Activated B cell treated with CpG ODN at 0.5 μM for 24 hours (primary cell): Measurements from ENCODE around the gene RNF152. TPM values are rescaled to one million over a fixed set of nuclear protein-coding genes. Genes with fewer than 3 reads are reported as not detected.

Experiments used
- ATAC-seq: fragments of 200-7000 bp; cut with Tn5 transposase; one replicate; pipeline ENCODE4 v1.10.0; 2021; ENCODE audit warnings: low read depth, mild to moderate bottlenecking, moderate library complexity
- CTCF ChIA-PET: fragments of 350-600 bp; sonication (Branson Sonifier 250); formaldehyde crosslinking; loops from one replicate; lab custom pipeline; 2021; ENCODE audit warnings: antibody characterized with exemption; lab: Charles Lee
- POLR2A ChIA-PET: fragments of 350-600 bp; sonication (Branson Sonifier 250); formaldehyde crosslinking; loops from one replicate; lab custom pipeline; 2021; ENCODE audit warnings: antibody characterized with exemption; lab: Charles Lee
- DNase-seq: peaks from one replicate; pipeline ENCODE4 v3.0.0; 2022
- H3K27ac Mint-ChIP-seq: one replicate; pipeline ENCODE4 v1.8.0; 2020; ENCODE audit warnings: mixed read lengths
- H3K27me3 Mint-ChIP-seq: one replicate; pipeline ENCODE4 v1.8.0; 2021; ENCODE audit warnings: mixed read lengths
- H3K36me3 Mint-ChIP-seq: one replicate; pipeline ENCODE4 v1.8.0; 2021; ENCODE audit warnings: low read depth, mixed read lengths
- H3K4me1 Mint-ChIP-seq: one replicate; pipeline ENCODE4 v1.8.0; 2021; ENCODE audit warnings: mixed read lengths
- H3K4me3 Mint-ChIP-seq: one replicate; pipeline ENCODE4 v1.8.0; 2020; ENCODE audit warnings: mild to moderate bottlenecking, mixed read lengths
- H3K9me3 Mint-ChIP-seq: one replicate; pipeline ENCODE4 v1.8.0; 2020; ENCODE audit warnings: mixed read lengths
- intact Hi-C: fragments of 100-400 bp; cut with micrococcal nuclease; formaldehyde crosslinking; loops from one replicate; pipeline ENCODE4 v1.15.1; 2024
- total RNA-seq: library from RNA; stranded (reverse); gene quantifications from 2 replicates; pipeline ENCODE4 v1.2.3, GENCODE V29; 2022
- TF ChIP-seq, protein P1 (sequence below): fragments of 200-600 bp; IDR thresholded peaks from one replicate; pipeline ENCODE4 v1.8.0; 2022; ENCODE audit warnings: antibody characterized with exemption, mild to moderate bottlenecking

The RNF152 gene
- total RNA-seq, 1 donor from 2014 or later = 0.02 TPM

DNA sequence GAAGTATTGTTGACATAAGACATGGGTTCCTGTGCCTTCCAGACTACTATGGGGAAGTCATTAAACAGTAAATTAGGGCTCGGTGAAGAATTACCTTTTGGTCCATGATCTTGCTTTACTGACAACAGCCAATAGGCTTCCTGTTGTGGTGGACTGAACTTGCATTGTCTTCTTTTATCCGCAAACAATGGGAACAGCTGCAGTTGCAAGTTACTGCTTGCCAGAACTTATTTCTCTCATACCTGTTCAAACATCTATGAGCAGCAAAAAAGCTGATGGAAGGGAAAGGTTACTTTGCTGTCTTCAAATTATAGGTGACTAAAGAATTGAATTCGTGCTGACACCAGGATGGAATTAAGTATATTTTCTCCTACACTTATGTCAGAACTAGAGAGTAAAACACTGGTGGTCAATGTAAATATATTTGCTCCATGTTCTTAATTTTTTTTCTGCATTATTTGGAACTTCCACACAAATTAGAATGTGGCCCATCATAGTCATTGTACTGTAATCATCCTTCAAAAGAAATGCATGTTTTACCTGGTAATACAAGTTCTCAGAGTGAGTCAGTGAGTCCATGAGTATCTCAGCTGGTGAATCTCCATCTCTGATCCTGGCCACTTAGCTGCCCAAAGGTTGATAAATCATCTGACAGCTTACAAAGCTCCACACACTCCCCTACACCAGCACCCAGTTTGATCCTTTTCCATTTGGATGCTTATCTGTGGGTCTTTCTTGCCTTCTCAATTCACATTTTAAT lies 37.3 kb upstream of the RNF152 start:
- intact Hi-C loops = no loop called here
- no peak for DNase-seq
- no peaks in the 10 kb centered on the region for H3K4me1 Mint-ChIP-seq
- H3K27ac Mint-ChIP-seq = no peak overlapping the region
- no peak overlapping the region for H3K4me3 Mint-ChIP-seq
- H3K9me3 Mint-ChIP-seq = peaks cover 5% of the 10 kb centered on the region
- ChIA-PET CTCF (no interaction called here), POLR2A (no interaction called here)
- H3K27me3 Mint-ChIP-seq = peaks cover 18% of the 10 kb centered on the region
- no peak for ATAC-seq
- H3K36me3 Mint-ChIP-seq = no peaks in the 10 kb centered on the region
- TF ChIP-seq, protein P1, sequence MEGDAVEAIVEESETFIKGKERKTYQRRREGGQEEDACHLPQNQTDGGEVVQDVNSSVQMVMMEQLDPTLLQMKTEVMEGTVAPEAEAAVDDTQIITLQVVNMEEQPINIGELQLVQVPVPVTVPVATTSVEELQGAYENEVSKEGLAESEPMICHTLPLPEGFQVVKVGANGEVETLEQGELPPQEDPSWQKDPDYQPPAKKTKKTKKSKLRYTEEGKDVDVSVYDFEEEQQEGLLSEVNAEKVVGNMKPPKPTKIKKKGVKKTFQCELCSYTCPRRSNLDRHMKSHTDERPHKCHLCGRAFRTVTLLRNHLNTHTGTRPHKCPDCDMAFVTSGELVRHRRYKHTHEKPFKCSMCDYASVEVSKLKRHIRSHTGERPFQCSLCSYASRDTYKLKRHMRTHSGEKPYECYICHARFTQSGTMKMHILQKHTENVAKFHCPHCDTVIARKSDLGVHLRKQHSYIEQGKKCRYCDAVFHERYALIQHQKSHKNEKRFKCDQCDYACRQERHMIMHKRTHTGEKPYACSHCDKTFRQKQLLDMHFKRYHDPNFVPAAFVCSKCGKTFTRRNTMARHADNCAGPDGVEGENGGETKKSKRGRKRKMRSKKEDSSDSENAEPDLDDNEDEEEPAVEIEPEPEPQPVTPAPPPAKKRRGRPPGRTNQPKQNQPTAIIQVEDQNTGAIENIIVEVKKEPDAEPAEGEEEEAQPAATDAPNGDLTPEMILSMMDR = no peak

DNA sequence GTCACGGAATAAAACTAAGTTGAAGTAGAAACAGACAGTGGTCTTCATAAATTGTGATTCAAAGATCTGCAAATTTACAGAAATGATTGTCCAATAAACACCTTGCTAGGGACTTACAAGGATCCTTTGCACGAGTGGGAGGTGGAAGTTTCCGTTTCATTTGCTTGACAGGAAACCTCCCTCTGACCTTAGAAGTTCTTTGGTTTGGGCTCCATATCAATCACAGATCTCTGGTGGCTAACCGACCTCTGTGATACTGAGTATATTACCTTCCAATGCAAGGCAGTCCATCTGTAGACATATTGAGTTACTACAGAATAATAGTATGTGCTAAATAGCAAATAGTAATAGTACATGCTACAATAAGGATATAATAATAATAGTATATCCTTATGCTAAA lies 33.7 kb upstream of the RNF152 start:
- Mint-ChIP-seq H3K27ac (no peak overlapping the region), H3K36me3 (no peaks in the 10 kb centered on the region), H3K4me3 (no peak overlapping the region), H3K9me3 (peaks cover 4% of the 10 kb centered on the region), H3K4me1 (no peaks in the 10 kb centered on the region), H3K27me3 (peaks cover 15% of the 10 kb centered on the region)
- intact Hi-C loops = no loop called here
- TF ChIP-seq, protein P1 = no peak
- ATAC-seq (no peak), DNase-seq (no peak)
- ChIA-PET CTCF (no interaction called here), POLR2A (no interaction called here)

DNA sequence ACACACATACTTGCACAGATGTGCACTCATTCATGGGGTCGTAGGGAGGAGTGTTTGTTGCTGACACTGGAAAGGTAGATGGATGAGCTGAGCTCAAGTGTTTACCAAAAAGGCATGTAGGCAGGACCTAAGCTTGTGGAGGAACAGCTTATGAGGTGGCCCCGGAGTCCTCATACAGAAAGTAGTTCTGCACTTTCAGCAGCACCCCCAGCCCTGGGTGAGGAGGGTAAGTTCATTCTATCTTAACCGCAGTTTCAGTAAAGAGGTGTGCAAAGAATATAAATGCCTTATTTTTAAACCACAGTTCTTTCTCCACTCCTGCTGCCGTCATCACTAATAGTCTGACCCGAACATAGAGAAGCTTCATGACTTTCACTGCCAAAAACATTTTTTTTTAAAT lies 31.7 kb upstream of the RNF152 start:
- intact Hi-C loops = no loop called here
- peaks cover 4% of the 10 kb centered on the region for H3K9me3 Mint-ChIP-seq
- peaks cover 12% of the 10 kb centered on the region for H3K27me3 Mint-ChIP-seq
- H3K27ac Mint-ChIP-seq = no peak overlapping the region
- no peak for ATAC-seq
- no peaks in the 10 kb centered on the region for H3K36me3 Mint-ChIP-seq
- H3K4me1 Mint-ChIP-seq = no peaks in the 10 kb centered on the region
- ChIA-PET POLR2A (no interaction called here), CTCF (no interaction called here)
- H3K4me3 Mint-ChIP-seq = no peak overlapping the region
- DNase-seq = no peak
- TF ChIP-seq, protein P1 = no peak

DNA sequence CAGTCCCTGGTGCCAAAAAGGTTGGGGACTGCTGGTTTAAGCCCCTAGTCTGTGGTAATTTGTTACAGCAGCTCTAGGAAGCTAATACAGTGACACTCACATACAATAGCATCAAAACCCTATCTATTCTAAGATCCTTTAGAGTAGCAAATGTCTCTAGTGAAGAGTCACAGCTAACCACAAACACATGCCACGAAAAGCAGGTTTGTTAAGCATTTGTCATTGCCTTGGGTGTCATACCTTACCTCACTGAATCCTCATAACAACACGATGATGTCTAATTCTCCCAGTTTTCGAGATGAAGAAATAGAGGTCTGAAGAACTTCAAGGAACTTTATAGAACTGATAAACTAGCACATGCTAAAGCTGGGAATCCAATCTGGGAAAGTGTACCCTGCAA lies 29.6 kb upstream of the RNF152 start:
- Mint-ChIP-seq H3K9me3 (no peaks in the 10 kb centered on the region), H3K4me1 (no peaks in the 10 kb centered on the region)

DNA sequence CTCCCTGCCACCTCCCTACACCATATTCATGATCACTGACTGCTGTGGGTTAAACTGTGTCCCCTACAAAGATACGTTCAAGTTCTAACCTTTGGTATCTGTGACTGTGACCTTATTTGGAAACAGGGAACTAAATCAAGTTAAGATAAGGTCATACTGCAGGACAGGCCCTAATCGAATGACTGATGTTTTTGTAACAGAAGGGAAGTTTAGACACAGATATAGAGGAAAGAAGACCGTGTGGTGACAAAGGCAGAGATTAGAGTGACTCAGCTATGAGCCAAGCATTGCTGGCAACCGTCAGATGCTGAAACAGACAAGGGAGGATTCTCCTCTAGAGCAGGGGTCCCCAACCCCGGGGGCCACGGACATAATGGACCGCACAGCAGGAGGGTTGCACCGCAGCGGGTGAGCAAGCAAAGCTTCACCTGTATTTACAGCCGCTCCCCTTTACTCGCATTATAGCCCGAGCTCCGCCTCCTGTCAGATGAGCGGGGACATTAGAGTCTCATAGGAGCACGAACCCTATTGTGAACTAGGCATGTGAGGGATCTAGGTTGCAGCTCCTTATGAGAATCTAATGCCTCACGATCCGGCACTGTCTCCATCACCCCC lies 28.9 kb upstream of the RNF152 start:
- ChIA-PET POLR2A (no interaction called here), CTCF (no interaction called here)
- intact Hi-C loops = no loop called here
- Mint-ChIP-seq H3K27me3 (peaks cover 11% of the 10 kb centered on the region), H3K4me3 (no peak overlapping the region), H3K36me3 (no peaks in the 10 kb centered on the region), H3K4me1 (no peaks in the 10 kb centered on the region), H3K9me3 (no peaks in the 10 kb centered on the region), H3K27ac (no peak overlapping the region)
- no peak for DNase-seq
- TF ChIP-seq, protein P1 = no peak
- no peak for ATAC-seq

More for the DNA sequence above, 29.6 kb upstream of the RNF152 start:
- H3K27me3 Mint-ChIP-seq = peaks cover 12% of the 10 kb centered on the region
- TF ChIP-seq, protein P1 = no peak
- POLR2A ChIA-PET = no interaction called here
- no peaks in the 10 kb centered on the region for H3K36me3 Mint-ChIP-seq
- intact Hi-C loops = no loop called here
- no peak for ATAC-seq
- no peak overlapping the region for H3K27ac Mint-ChIP-seq
- CTCF ChIA-PET = no interaction called here
- no peak for DNase-seq
- no peak overlapping the region for H3K4me3 Mint-ChIP-seq
